Body of pancreas (tissue), 4 donors: ENCODE results near the gene SKIC8.

Experiments used
- CTCF ChIP-seq, 7 experiments: fragments of 450-650 bp in 4 of 7; fragments of 200-600 bp in 3 of 7; sonication (generic) in 3 of 7; IDR thresholded peaks; one replicate each; pipeline ENCODE4 v1.5.1; 2016 to 2019; ENCODE audit warnings: antibody characterized with exemption in 7 of 7
- POLR2A ChIP-seq, 3 donors: fragments of 450-650 bp; IDR thresholded peaks; one replicate each; pipeline ENCODE4 v1.6.1; 2016; ENCODE audit warnings: antibody characterized with exemption in 3 of 3, mild to moderate bottlenecking in 2 of 3

GRCh38 chr15:78244893-78245292 is 54.5 kb downstream of the SKIC8 start:
- TF ChIP-seq CTCF (IDR thresholded peaks at IDR 0.05), result no peak
- TF ChIP-seq POLR2A (IDR thresholded peaks at IDR 0.05), result no peak
